Keratinocyte (primary cell): ENCODE measurements around the gene UHRF2.

ENCODE experiments used
- CTCF ChIP-seq, 3 experiments: IDR thresholded peaks in 1 of 3; conservative IDR thresholded peaks in 1 of 3; optimal IDR thresholded peaks in 1 of 3; 2 replicates in 2 of 3; 3 replicates in 1 of 3; pipeline versions ENCODE3 to v1.5.1; 2011; ENCODE audit warnings: low read length in 3 of 3, mild to moderate bottlenecking in 3 of 3, moderate library complexity in 2 of 3, control low read depth in 1 of 3, inconsistent platforms in 1 of 3; ENCODE audit not compliant: insufficient read depth in 2 of 3; ENCODE audit errors: extremely low read depth in 1 of 3
- EZH2 ChIP-seq: IDR thresholded peaks from one replicate; pipeline ENCODE4 v1.6.1; 2012; ENCODE audit warnings: inconsistent platforms, mild to moderate bottlenecking, low read length, moderate library complexity

GRCh38 chr9:6409811-6410210 is 3.2 kb upstream of the UHRF2 start:
- TF ChIP-seq CTCF (optimal IDR thresholded peaks at IDR 0.05 in 1 of 3, IDR thresholded peaks at IDR 0.05 in 1 of 3, conservative IDR thresholded peaks at IDR 0.05 in 1 of 3; ENCODE audit: extremely low read depth in 1 of 3, insufficient read depth in 2 of 3, low read length in 3 of 3) (no peak), EZH2 (no peak)
